A549 (cell line): ENCODE data around the gene DNAJC5. TPM values are rescaled to one million over a fixed set of nuclear protein-coding genes. Genes with fewer than 3 reads are reported as not detected.

Experiments
- CBX8 ChIP-seq: fragments of 200-600 bp; sonication (generic); IDR thresholded peaks from 2 replicates; pipeline ENCODE4 v1.6.1; 2016
- CEBPB ChIP-seq, 2 experiments: fragments of >200 bp in 1 of 2; sonication (Bioruptor Twin) in 1 of 2; formaldehyde crosslinking in 1 of 2; IDR thresholded peaks; 2 replicates each; pipeline ENCODE4 v1.6.1; 2012 to 2016
- CHD4 ChIP-seq: fragments of 200-600 bp; sonication (generic); IDR thresholded peaks from 2 replicates; pipeline ENCODE4 v1.6.1; 2016; ENCODE audit warnings: antibody characterized with exemption, mild to moderate bottlenecking, borderline replicate concordance
- EHMT2 ChIP-seq: fragments of 200-600 bp; sonication (generic); IDR thresholded peaks from 2 replicates; pipeline ENCODE4 v1.6.1; 2016; ENCODE audit warnings: antibody characterized with exemption, low read depth, mild to moderate bottlenecking, moderate library complexity
- HOXB13 ChIP-seq: fragments of 250-450 bp; sonication (Bioruptor Pico); IDR thresholded peaks from 2 replicates; pipeline ENCODE4 v1.5.0; 2020; ENCODE audit warnings: low read depth, mild to moderate bottlenecking, moderate library complexity
- HOXB5 ChIP-seq: fragments of 250-450 bp; sonication (Bioruptor Pico); IDR thresholded peaks from 2 replicates; pipeline ENCODE4 v1.5.0; 2020; ENCODE audit warnings: mild to moderate bottlenecking, moderate library complexity
- KDM1A ChIP-seq: fragments of 200-600 bp; sonication (generic); IDR thresholded peaks from 2 replicates; pipeline ENCODE4 v1.6.1; 2016; ENCODE audit warnings: low read depth, mild to moderate bottlenecking
- KDM5A ChIP-seq: fragments of 200-600 bp; sonication (generic); IDR thresholded peaks from 2 replicates; pipeline ENCODE4 v1.6.1; 2016; ENCODE audit warnings: antibody characterized with exemption, mild to moderate bottlenecking
- MYC ChIP-seq: IDR thresholded peaks from 2 replicates; pipeline ENCODE4 v1.6.1; 2012; ENCODE audit warnings: mild to moderate bottlenecking, inconsistent platforms, low read length, improper control_type of control experiment, borderline replicate concordance
- NR3C1 ChIP-seq: fragments of >200 bp; sonication (Bioruptor Twin); formaldehyde crosslinking; IDR thresholded peaks from 3 replicates; pipeline ENCODE4 v1.6.1; 2017
- RARB ChIP-seq: fragments of 250-450 bp; sonication (Bioruptor Pico); IDR thresholded peaks from 2 replicates; pipeline ENCODE4 v1.8.0; 2021; ENCODE audit warnings: mild to moderate bottlenecking, moderate library complexity
- RCOR1 ChIP-seq: fragments of 150-350 bp; IDR thresholded peaks from 2 replicates; pipeline ENCODE4 v1.6.1; 2014; ENCODE audit warnings: antibody characterized with exemption, low read length, low read depth
- SMC3 ChIP-seq: fragments of >200 bp; sonication (Bioruptor Twin); formaldehyde crosslinking; IDR thresholded peaks from 3 replicates; pipeline ENCODE4 v1.6.1; 2018; ENCODE audit warnings: inconsistent platforms
- TP53 ChIP-seq: fragments of 250-450 bp; sonication (Bioruptor Pico); IDR thresholded peaks from 2 replicates; pipeline ENCODE4 v1.5.0; 2021; ENCODE audit warnings: mild to moderate bottlenecking, moderate library complexity
- ZNF302 ChIP-seq: fragments of 250-450 bp; sonication (Bioruptor Pico); IDR thresholded peaks from 2 replicates; pipeline ENCODE4 v1.9.0; 2021; ENCODE audit warnings: inconsistent platforms, mild to moderate bottlenecking, moderate library complexity
- polyA plus RNA-seq, 4 experiments: library from polyadenylated mRNA; depleted of rRNA in 3 of 4; stranded (reverse); fragments of >200 nt; fragmentation: RNase III in 1 of 4; extraction: RNeasy Plus Mini Kit Qiagen cat#74134 plus additional on column Dnase treatment in 1 of 4; gene quantifications; 2 replicates in 3 of 4; 3 replicates in 1 of 4; pipeline ENCODE4 v1.2.3, GENCODE V29; 2011 to 2017
- TF ChIP-seq, protein P1 (sequence below): IDR thresholded peaks from 2 replicates; pipeline ENCODE4 v1.6.1; 2012
- TF ChIP-seq, protein P2 (sequence below): fragments of >200 bp; sonication (Bioruptor Twin); formaldehyde crosslinking; IDR thresholded peaks from 3 replicates; pipeline ENCODE4 v1.5.1; 2016
- TF ChIP-seq, protein P3 (sequence below): fragments of 150-350 bp; IDR thresholded peaks from 2 replicates; pipeline ENCODE4 v1.6.1; 2014; ENCODE audit warnings: low read depth, mild to moderate bottlenecking, low read length
- TF ChIP-seq, protein P4 (sequence below): IDR thresholded peaks from 2 replicates; pipeline ENCODE4 v1.6.1; 2012
- TF ChIP-seq, protein P5 (sequence below): fragments of 250-450 bp; sonication (Bioruptor Pico); IDR thresholded peaks from 2 replicates; pipeline ENCODE4 v1.5.0; 2021; ENCODE audit warnings: mild to moderate bottlenecking, moderate library complexity, borderline replicate concordance
- TF ChIP-seq, protein P6 (sequence below): IDR thresholded peaks from 2 replicates; pipeline ENCODE4 v1.6.1; 2012; ENCODE audit warnings: low read depth, borderline replicate concordance

Gene DNAJC5
- polyA plus RNA-seq, 2 of the 4 experiments (the other 2 are of a cell fraction) = 20.4 to 23.2 TPM

DNA sequence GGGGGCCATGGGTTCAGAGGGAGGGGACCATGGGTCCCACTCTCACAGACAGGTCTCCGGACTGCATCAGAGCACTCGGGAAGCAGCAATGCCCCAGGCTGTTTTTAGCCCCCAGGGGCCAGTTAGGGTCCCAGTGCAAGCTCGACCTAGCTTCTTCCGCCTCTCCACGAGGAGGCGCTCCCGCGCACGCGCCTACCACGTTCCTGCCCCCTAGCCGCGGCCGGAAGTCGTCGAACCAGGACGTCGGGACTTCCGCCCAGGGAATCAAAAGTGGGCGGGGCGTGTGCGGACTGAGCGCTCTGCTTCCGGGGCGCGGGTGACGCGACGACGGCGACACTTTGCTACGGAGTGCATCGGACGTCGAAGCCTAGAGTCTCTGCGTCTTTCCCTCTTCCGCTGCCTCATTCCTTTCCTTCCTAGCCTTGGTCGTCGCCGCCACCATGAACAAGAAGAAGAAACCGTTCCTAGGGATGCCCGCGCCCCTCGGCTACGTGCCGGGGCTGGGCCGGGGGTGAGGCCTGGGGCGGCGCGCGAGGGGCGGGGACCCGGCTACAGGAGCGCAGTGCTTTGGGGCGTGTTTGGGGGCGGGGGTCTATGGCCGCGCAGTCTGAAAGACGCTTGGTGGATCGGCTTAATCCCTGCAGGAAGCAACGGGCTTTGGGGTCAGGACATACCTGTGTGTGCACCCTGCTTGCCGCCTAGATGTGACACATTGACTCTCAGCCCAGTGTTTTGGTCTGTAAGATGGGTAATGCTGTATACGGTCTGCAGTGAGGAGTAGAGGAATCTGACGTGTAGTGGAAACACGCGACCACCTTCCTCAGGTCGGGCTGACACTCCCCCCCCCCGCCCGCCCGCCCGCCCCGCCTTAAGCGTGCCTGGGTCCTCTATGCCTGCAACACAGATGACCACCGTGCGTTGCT, 86.1 kb downstream of the DNAJC5 start, which contains the start of gene PRPF6 (continued):
- TF ChIP-seq, protein P1, sequence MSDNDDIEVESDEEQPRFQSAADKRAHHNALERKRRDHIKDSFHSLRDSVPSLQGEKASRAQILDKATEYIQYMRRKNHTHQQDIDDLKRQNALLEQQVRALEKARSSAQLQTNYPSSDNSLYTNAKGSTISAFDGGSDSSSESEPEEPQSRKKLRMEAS = peak; percentile 99
- TF ChIP-seq NR3C1 = no peak
- no peak for TF ChIP-seq RCOR1
- TF ChIP-seq HOXB5 (CRISPR knock-in tag) = no peak
- TF ChIP-seq, protein P2, sequence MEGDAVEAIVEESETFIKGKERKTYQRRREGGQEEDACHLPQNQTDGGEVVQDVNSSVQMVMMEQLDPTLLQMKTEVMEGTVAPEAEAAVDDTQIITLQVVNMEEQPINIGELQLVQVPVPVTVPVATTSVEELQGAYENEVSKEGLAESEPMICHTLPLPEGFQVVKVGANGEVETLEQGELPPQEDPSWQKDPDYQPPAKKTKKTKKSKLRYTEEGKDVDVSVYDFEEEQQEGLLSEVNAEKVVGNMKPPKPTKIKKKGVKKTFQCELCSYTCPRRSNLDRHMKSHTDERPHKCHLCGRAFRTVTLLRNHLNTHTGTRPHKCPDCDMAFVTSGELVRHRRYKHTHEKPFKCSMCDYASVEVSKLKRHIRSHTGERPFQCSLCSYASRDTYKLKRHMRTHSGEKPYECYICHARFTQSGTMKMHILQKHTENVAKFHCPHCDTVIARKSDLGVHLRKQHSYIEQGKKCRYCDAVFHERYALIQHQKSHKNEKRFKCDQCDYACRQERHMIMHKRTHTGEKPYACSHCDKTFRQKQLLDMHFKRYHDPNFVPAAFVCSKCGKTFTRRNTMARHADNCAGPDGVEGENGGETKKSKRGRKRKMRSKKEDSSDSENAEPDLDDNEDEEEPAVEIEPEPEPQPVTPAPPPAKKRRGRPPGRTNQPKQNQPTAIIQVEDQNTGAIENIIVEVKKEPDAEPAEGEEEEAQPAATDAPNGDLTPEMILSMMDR = peak; percentile 86
- TF ChIP-seq, protein P3, sequence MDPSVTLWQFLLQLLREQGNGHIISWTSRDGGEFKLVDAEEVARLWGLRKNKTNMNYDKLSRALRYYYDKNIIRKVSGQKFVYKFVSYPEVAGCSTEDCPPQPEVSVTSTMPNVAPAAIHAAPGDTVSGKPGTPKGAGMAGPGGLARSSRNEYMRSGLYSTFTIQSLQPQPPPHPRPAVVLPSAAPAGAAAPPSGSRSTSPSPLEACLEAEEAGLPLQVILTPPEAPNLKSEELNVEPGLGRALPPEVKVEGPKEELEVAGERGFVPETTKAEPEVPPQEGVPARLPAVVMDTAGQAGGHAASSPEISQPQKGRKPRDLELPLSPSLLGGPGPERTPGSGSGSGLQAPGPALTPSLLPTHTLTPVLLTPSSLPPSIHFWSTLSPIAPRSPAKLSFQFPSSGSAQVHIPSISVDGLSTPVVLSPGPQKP = no peak
- TF ChIP-seq KDM5A = peak; percentile 72
- 0 out of 2 replicates have a peak, but pooled peaks have one; percentile 18 for TF ChIP-seq TP53 (CRISPR knock-in tag)
- peak; percentile 98 for TF ChIP-seq MYC
- no peak for TF ChIP-seq EHMT2
- TF ChIP-seq CBX8 = no peak
- TF ChIP-seq, protein P4, sequence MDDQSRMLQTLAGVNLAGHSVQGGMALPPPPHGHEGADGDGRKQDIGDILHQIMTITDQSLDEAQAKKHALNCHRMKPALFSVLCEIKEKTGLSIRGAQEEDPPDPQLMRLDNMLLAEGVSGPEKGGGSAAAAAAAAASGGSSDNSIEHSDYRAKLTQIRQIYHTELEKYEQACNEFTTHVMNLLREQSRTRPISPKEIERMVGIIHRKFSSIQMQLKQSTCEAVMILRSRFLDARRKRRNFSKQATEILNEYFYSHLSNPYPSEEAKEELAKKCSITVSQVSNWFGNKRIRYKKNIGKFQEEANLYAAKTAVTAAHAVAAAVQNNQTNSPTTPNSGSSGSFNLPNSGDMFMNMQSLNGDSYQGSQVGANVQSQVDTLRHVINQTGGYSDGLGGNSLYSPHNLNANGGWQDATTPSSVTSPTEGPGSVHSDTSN = no peak
- TF ChIP-seq CEBPB (IDR thresholded peaks at IDR 0.05) = no peak
- no peak for TF ChIP-seq HOXB13 (CRISPR knock-in tag)
- no peak for TF ChIP-seq CHD4
- TF ChIP-seq, protein P5, sequence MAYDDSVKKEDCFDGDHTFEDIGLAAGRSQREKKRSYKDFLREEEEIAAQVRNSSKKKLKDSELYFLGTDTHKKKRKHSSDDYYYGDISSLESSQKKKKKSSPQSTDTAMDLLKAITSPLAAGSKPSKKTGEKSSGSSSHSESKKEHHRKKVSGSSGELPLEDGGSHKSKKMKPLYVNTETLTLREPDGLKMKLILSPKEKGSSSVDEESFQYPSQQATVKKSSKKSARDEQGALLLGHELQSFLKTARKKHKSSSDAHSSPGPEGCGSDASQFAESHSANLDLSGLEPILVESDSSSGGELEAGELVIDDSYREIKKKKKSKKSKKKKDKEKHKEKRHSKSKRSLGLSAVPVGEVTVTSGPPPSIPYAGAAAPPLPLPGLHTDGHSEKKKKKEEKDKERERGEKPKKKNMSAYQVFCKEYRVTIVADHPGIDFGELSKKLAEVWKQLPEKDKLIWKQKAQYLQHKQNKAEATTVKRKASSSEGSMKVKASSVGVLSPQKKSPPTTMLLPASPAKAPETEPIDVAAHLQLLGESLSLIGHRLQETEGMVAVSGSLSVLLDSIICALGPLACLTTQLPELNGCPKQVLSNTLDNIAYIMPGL (CRISPR knock-in tag) = no peak
- TF ChIP-seq ZNF302 = no peak
- TF ChIP-seq KDM1A = no peak
- TF ChIP-seq SMC3 = peak; percentile 69
- TF ChIP-seq RARB = no peak
- TF ChIP-seq, protein P6, sequence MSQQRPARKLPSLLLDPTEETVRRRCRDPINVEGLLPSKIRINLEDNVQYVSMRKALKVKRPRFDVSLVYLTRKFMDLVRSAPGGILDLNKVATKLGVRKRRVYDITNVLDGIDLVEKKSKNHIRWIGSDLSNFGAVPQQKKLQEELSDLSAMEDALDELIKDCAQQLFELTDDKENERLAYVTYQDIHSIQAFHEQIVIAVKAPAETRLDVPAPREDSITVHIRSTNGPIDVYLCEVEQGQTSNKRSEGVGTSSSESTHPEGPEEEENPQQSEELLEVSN = peak; percentile 75; the same call in 1 of the 2 replicates
